HepG2 (cell line): ENCODE measurements around the gene SP4. TPM values are rescaled to one million over a fixed set of nuclear protein-coding genes. Genes with fewer than 3 reads are reported as not detected.

Source experiments
- ATAC-seq: fragments of 200-7000 bp; cut with Tn5 transposase; 3 replicates; pipeline ENCODE4 v1.9.1; 2020; ENCODE audit warnings: mild to moderate bottlenecking, moderate library complexity
- BruUV-seq: library from RNA; stranded (reverse); fragments of 400-500 nt; replicated peaks from 2 replicates; lab custom pipeline; 2021; lab: Mats Ljungman, UMichigan
- CTCF ChIA-PET: fragments of 300-600 bp; formaldehyde crosslinking; extraction: SDS; loops from one replicate; lab custom pipeline; 2021; ENCODE audit warnings: low total read pairs, inconsistent platforms, low intra/inter-chr PET ratio; lab: Yijun Ruan, JAX
- POLR2A ChIA-PET: fragments of 350-600 bp; sonication (Branson Sonifier 250); formaldehyde crosslinking; loops from one replicate; lab custom pipeline; 2020; ENCODE audit warnings: antibody characterized with exemption, inconsistent platforms; lab: Yijun Ruan, JAX
- DNase-seq: peaks from one replicate; pipeline ENCODE4 v3.0.0-alpha.2; 2015; ENCODE audit warnings: low spot score
- FAIRE-seq: peaks from 3 replicates; lab custom pipeline; 2011; peaks lifted over from hg19 to GRCh38; lab: Jason Lieb, UNC
- H2AFZ ChIP-seq: one replicate; pipeline ENCODE4 v1.6.1; 2011; ENCODE audit warnings: low read length, inconsistent platforms
- H3K27ac ChIP-seq: fragments of 300-600 bp; 3 replicates; pipeline ENCODE4 v1.8.0; 2011; ENCODE audit warnings: mixed run types, mild to moderate bottlenecking, mixed read lengths, low read length, inconsistent platforms; ENCODE audit not compliant: insufficient read depth; ENCODE audit errors: extremely low read length
- H3K27me3 ChIP-seq, 2 experiments: fragments of 200-600 bp in 1 of 2; 2 replicates in 1 of 2; 3 replicates in 1 of 2; pipeline versions ENCODE4 v1.6.0 to v1.8.0; 2011; ENCODE audit warnings: low read length in 2 of 2, mild to moderate bottlenecking in 2 of 2, moderate library complexity in 2 of 2, inconsistent platforms in 1 of 2; ENCODE audit not compliant: insufficient read depth in 2 of 2, control insufficient read depth in 1 of 2
- H3K36me3 ChIP-seq, 2 experiments: fragments of 200-600 bp in 1 of 2; replicated peaks in 1 of 2; 2 replicates in 1 of 2; 3 replicates in 1 of 2; pipeline versions ENCODE4 v1.5.1 to v1.8.0; 2011; ENCODE audit warnings: low read length in 2 of 2, inconsistent platforms in 1 of 2; ENCODE audit not compliant: insufficient read depth in 2 of 2, control insufficient read depth in 1 of 2
- H3K4me1 ChIP-seq: 2 replicates; pipeline ENCODE4 v1.5.1; 2012; ENCODE audit warnings: low read length, inconsistent platforms; ENCODE audit not compliant: insufficient read depth
- H3K4me2 ChIP-seq: 2 replicates; pipeline ENCODE4 v1.6.0; 2011; ENCODE audit warnings: low read depth, low read length, inconsistent platforms
- H3K4me3 ChIP-seq, 3 experiments: fragments of 200-600 bp in 1 of 3; sonication (generic), shearing (Covaris generic) in 1 of 3; replicated peaks in 1 of 3; 2 replicates each; pipeline ENCODE4 v1.5.1; 2011 to 2016; ENCODE audit warnings: low read length in 3 of 3, inconsistent platforms in 2 of 3, low read depth in 2 of 3, mild to moderate bottlenecking in 2 of 3, control low read depth in 1 of 3, mixed read lengths in 1 of 3; ENCODE audit not compliant: insufficient read depth in 1 of 3
- H3K79me2 ChIP-seq: one replicate; pipeline ENCODE4 v1.6.1; 2011; ENCODE audit warnings: low read length, inconsistent platforms; ENCODE audit not compliant: insufficient read depth
- H3K9ac ChIP-seq: 2 replicates; pipeline ENCODE4 v1.6.0; 2011; ENCODE audit warnings: mild to moderate bottlenecking, low read depth, low read length, inconsistent platforms; ENCODE audit not compliant: insufficient read depth
- H3K9me3 ChIP-seq: 2 replicates; pipeline ENCODE4 v1.5.1; 2012; ENCODE audit warnings: mild to moderate bottlenecking, low read length
- H4K20me1 ChIP-seq: 2 replicates; pipeline ENCODE4 v1.6.0; 2011; ENCODE audit warnings: inconsistent platforms, mild to moderate bottlenecking, low read length, moderate library complexity; ENCODE audit not compliant: insufficient read depth
- IRX3 ChIP-seq: sonication (generic); formaldehyde crosslinking; IDR thresholded peaks from 2 replicates; pipeline ENCODE4 v1.8.1; 2023; ENCODE audit warnings: mild to moderate bottlenecking, low read depth, missing genetic modification reagents, borderline replicate concordance
- MTA3 ChIP-seq: sonication (generic); formaldehyde crosslinking; IDR thresholded peaks from 2 replicates; pipeline ENCODE4 v1.4.0; 2020; ENCODE audit warnings: missing genetic modification reagents
- SMARCE1 ChIP-seq: fragments of 450-650 bp; IDR thresholded peaks from 2 replicates; pipeline ENCODE4 v1.6.1; 2017; ENCODE audit warnings: borderline replicate concordance
- TOPORS ChIP-seq: sonication (generic); formaldehyde crosslinking; IDR thresholded peaks from 2 replicates; pipeline ENCODE4 v1.8.0; 2023; ENCODE audit warnings: mild to moderate bottlenecking, missing genetic modification reagents
- WGBS: methylation state at CpG from one replicate; pipeline ENCODE4 v1.1.6; 2017; ENCODE audit warnings: low lambda C conversion rate; 5-methylcytosine and 5-hydroxymethylcytosine counted together
- in situ Hi-C: cut with HindIII; loops from 2 replicates; pipeline ENCODE4 v1.10.0; 2017; ENCODE audit warnings: low pct_unique_long_range_greater_than_20kb; ENCODE audit not compliant: extremely low pct_ligation_motif_present
- intact Hi-C: fragments of 100-400 bp; cut with micrococcal nuclease; formaldehyde crosslinking; loops from one replicate; pipeline ENCODE4 v1.10.0; 2022; ENCODE audit not compliant: unreplicated experiment
- polyA plus RNA-seq, 8 experiments: library from polyadenylated mRNA; depleted of rRNA in 3 of 8; stranded (reverse) in 7 of 8; unstranded in 1 of 8; fragments of >200 nt; fragmentation: Illumina TruSeq in 4 of 8; extraction: Trizol in 4 of 8; gene quantifications; 2 replicates each; pipeline versions ENCODE4 v1.2.1 to v1.2.3, GENCODE V29; 2011 to 2016; ENCODE audit warnings: low read depth in 4 of 8, missing spikeins in 1 of 8, mixed read lengths in 1 of 8; ENCODE audit not compliant: insufficient read depth in 1 of 8
- total RNA-seq, 5 experiments: library from RNA; depleted of rRNA; stranded (reverse); fragments of >200 nt; fragmentation: Illumina TruSeq; extraction: Trizol; gene quantifications; 2 replicates each; pipeline ENCODE4 v1.2.3, GENCODE V29; 2016; ENCODE audit warnings: low read depth in 1 of 5
- TF ChIP-seq, protein P1 (sequence below): sonication (generic); formaldehyde crosslinking; conservative IDR thresholded peaks from 2 replicates; pipeline ENCODE4 v1.8.0; 2022; ENCODE audit warnings: missing genetic modification reagents
- TF ChIP-seq, protein P2 (sequence below): sonication (generic); formaldehyde crosslinking; IDR thresholded peaks from 2 replicates; pipeline ENCODE4 v1.5.1; 2020; ENCODE audit warnings: mild to moderate bottlenecking, missing genetic modification reagents, moderate library complexity
- TF ChIP-seq, protein P3 (sequence below): sonication (generic); formaldehyde crosslinking; IDR thresholded peaks from 2 replicates; pipeline ENCODE4 v1.9.0; 2021; ENCODE audit warnings: mild to moderate bottlenecking, missing genetic modification reagents

SP4 gene
- total and polyA plus RNA-seq, 2 of the 13 experiments (the other 11 are each of a cell fraction or from before 2014, with no cell fraction given), result 2.7 to 4.8 TPM

DNA sequence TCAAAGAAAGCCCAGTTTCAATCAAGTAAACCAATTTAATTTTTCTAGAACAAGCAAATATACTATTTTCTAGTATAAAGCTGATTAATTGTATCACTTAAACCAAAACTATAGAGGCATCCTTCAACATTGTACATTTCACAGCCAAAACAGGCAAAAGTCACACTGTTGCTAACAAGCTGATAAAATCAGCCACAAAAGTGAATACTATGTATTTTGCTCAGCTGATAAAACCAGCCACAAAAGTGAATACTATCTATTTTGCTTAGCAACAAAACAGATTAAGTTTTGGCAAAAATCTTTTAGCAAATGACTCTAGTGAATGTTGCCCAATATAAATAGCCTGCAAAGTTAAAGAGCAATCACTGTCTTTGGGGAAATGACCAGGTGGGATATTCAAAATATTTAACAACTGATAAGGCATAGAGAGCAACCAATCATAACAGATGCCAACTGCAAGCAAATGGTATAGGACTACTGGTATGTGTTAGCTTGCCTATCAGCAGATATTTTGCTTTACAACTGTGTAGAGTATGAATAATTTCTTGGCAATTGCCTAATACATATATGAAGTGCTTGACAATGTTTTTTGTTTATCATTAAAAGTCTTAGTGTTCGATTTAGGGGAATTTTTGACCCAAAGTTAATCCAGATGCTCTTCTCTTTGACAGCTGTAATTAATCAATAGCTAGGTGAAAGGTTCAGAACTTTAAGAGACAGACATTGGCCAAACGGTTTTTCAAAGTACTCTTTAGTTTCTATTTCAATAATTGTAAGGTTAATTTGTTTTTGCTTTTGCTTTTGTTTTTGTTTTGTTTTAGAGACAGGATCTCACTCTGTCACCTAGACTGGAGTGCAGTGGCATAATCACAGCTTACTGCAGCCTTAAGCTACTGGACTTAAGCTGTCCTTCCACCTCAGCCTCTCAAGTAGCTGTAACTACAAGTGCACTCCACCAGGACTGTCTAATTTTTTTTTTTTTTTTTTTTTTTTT is 44.4 kb upstream of the SP4 start:
- no peak overlapping the region for H3K9ac ChIP-seq
- no peak overlapping the region for H3K4me3 ChIP-seq
- no peak overlapping the region for H2AFZ ChIP-seq
- POLR2A ChIA-PET, result no interaction called here
- intact Hi-C loops (no loop called here), in situ Hi-C loops (no loop called here)
- ATAC-seq (no peak), DNase-seq (no peak), FAIRE-seq (no peak)
- H3K79me2 ChIP-seq, result no peaks in the 10 kb centered on the region
- no peaks in the 10 kb centered on the region for H3K9me3 ChIP-seq
- no peaks in the 10 kb centered on the region for H4K20me1 ChIP-seq
- no peaks in the 10 kb centered on the region for H3K4me1 ChIP-seq
- CTCF ChIA-PET, result no interaction called here
- BruUV-seq, result no TSS peak
- 2% methylated on average over 2 of the region's 2 CpGs for WGBS
- no peak overlapping the region for H3K4me2 ChIP-seq
- H3K36me3 ChIP-seq, result no peaks in the 10 kb centered on the region
- H3K27ac ChIP-seq, result no peak overlapping the region
- H3K27me3 ChIP-seq, result no peaks in the 10 kb centered on the region
- TF ChIP-seq, protein P1, sequence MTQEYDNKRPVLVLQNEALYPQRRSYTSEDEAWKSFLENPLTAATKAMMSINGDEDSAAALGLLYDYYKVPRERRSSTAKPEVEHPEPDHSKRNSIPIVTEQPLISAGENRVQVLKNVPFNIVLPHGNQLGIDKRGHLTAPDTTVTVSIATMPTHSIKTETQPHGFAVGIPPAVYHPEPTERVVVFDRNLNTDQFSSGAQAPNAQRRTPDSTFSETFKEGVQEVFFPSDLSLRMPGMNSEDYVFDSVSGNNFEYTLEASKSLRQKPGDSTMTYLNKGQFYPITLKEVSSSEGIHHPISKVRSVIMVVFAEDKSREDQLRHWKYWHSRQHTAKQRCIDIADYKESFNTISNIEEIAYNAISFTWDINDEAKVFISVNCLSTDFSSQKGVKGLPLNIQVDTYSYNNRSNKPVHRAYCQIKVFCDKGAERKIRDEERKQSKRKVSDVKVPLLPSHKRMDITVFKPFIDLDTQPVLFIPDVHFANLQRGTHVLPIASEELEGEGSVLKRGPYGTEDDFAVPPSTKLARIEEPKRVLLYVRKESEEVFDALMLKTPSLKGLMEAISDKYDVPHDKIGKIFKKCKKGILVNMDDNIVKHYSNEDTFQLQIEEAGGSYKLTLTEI (CRISPR knock-in tag), result no peak
- TF ChIP-seq MTA3 (CRISPR knock-in tag) (no peak), IRX3 (CRISPR knock-in tag) (no peak), TOPORS (CRISPR knock-in tag) (no peak), SMARCE1 (no peak)
- TF ChIP-seq, protein P2, sequence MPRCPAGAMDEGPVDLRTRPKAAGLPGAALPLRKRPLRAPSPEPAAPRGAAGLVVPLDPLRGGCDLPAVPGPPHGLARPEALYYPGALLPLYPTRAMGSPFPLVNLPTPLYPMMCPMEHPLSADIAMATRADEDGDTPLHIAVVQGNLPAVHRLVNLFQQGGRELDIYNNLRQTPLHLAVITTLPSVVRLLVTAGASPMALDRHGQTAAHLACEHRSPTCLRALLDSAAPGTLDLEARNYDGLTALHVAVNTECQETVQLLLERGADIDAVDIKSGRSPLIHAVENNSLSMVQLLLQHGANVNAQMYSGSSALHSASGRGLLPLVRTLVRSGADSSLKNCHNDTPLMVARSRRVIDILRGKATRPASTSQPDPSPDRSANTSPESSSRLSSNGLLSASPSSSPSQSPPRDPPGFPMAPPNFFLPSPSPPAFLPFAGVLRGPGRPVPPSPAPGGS (CRISPR knock-in tag), result no peak
- TF ChIP-seq, protein P3, sequence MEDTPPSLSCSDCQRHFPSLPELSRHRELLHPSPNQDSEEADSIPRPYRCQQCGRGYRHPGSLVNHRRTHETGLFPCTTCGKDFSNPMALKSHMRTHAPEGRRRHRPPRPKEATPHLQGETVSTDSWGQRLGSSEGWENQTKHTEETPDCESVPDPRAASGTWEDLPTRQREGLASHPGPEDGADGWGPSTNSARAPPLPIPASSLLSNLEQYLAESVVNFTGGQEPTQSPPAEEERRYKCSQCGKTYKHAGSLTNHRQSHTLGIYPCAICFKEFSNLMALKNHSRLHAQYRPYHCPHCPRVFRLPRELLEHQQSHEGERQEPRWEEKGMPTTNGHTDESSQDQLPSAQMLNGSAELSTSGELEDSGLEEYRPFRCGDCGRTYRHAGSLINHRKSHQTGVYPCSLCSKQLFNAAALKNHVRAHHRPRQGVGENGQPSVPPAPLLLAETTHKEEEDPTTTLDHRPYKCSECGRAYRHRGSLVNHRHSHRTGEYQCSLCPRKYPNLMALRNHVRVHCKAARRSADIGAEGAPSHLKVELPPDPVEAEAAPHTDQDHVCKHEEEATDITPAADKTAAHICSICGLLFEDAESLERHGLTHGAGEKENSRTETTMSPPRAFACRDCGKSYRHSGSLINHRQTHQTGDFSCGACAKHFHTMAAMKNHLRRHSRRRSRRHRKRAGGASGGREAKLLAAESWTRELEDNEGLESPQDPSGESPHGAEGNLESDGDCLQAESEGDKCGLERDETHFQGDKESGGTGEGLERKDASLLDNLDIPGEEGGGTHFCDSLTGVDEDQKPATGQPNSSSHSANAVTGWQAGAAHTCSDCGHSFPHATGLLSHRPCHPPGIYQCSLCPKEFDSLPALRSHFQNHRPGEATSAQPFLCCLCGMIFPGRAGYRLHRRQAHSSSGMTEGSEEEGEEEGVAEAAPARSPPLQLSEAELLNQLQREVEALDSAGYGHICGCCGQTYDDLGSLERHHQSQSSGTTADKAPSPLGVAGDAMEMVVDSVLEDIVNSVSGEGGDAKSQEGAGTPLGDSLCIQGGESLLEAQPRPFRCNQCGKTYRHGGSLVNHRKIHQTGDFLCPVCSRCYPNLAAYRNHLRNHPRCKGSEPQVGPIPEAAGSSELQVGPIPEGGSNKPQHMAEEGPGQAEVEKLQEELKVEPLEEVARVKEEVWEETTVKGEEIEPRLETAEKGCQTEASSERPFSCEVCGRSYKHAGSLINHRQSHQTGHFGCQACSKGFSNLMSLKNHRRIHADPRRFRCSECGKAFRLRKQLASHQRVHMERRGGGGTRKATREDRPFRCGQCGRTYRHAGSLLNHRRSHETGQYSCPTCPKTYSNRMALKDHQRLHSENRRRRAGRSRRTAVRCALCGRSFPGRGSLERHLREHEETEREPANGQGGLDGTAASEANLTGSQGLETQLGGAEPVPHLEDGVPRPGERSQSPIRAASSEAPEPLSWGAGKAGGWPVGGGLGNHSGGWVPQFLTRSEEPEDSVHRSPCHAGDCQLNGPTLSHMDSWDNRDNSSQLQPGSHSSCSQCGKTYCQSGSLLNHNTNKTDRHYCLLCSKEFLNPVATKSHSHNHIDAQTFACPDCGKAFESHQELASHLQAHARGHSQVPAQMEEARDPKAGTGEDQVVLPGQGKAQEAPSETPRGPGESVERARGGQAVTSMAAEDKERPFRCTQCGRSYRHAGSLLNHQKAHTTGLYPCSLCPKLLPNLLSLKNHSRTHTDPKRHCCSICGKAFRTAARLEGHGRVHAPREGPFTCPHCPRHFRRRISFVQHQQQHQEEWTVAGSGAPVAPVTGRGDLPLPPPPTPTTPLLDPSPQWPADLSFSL, result no peak
